ENCODE results near the gene LRRC28. TPM values are rescaled to one million over a fixed set of nuclear protein-coding genes. Genes with fewer than 3 reads are reported as not detected.

LRRC28 gene
- total and polyA plus RNA-seq, 2 of the 4 experiments (the other 2 are of a cell fraction) = 12.7 to 21.1 TPM

DNA sequence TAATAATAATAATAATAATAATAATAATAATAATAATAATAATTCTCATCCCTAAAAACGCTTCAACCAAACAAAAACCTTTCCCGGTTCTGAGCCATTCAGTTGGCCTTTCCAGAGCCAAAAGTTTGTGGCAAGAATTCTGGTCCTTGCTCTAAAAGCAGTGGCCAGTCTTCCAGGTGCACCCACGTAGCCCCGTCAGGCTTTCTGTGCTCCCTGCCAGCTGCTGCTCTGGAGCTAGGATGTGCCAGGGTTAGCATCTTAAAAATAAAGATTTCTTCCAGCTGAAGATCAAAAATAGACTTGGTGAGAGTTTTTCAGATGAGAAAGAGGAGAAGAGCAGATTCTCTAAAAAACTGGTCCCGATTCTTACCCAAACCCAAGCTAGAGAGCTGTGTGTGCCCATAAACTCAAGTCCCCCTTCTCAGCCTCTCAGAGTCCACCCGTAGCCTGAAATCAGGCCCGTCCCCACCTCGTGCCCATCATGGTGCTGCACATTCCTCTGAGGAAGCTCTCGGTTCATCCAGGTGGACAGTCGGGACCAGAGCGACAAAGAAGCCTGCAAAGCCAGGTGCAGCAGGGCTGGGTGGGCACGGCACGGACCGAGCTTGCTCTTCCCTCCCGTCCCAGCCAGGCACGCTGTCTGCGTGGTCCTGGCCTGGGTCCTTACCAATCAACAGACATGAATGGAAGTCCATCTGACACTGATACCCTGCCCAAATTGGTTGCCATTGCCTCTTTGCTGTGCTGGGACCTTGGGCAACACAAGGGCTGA lies 155.6 kb downstream of the LRRC28 start:
- no peak overlapping the region for H2AFZ ChIP-seq (replicated peaks; ENCODE audit: low read length, poor library complexity)
- intact Hi-C loops (cut with micrococcal nuclease) (no loop called here), in situ Hi-C loops (cut with MboI; ENCODE audit: low sequenced_read_pairs) (no loop called here), dilution Hi-C loops (cut with HindIII; ENCODE audit: low sequenced_read_pairs, unreplicated experiment) (no loop called here)
- H4K5ac ChIP-seq (ENCODE audit: low read depth, low read length) = no peak overlapping the region
- H2BK120ac ChIP-seq (ENCODE audit: low read depth, low read length) = no peak overlapping the region
- peak overlapping the region; percentile 77 for H2AK9ac ChIP-seq (replicated peaks; ENCODE audit: low read depth, low read length, poor library complexity)
- 97% methylated on average over 5 of the region's 17 CpGs; no CpG with 5 or more reads in 1 of the 2 experiments for WGBS, 2 experiments (ENCODE audit: extremely low coverage in 2 of 2, insufficient read length in 1 of 2)
- no peak overlapping the region for H3K56ac ChIP-seq (ENCODE audit: extremely low read depth, insufficient read depth, low read length)
- H3K23ac ChIP-seq (ENCODE audit: low read depth, low read length) = no peak overlapping the region
- no peak overlapping the region for H3K4me3 ChIP-seq (ENCODE audit: insufficient read depth, low read depth, low read length)
- H4K91ac ChIP-seq (ENCODE audit: insufficient read depth, low read depth, low read length) = no peak overlapping the region
- H2BK20ac ChIP-seq (ENCODE audit: low read depth, low read length) = no peak overlapping the region
- H3K27me3 ChIP-seq (ENCODE audit: control insufficient read depth, insufficient read depth, low read length) = no peaks in the 10 kb centered on the region
- ATAC-seq (ENCODE audit: low read depth) = no peak
- no peaks in the 10 kb centered on the region for H3K79me1 ChIP-seq (ENCODE audit: low read depth in 1 of 2, low read length in 2 of 2)
- H3K9me3 ChIP-seq (ENCODE audit: control insufficient read depth, insufficient read depth, low read length) = no peaks in the 10 kb centered on the region
- TF ChIP-seq MAZ (IDR thresholded peaks at IDR 0.05; ENCODE audit: borderline replicate concordance, low read depth, low read length) (no peak), RCOR1 (IDR thresholded peaks at IDR 0.05; ENCODE audit: insufficient replicate concordance, low read length) (no peak), SMC3 (IDR thresholded peaks at IDR 0.05; ENCODE audit: low read depth, low read length) (no peak), MAFK (IDR thresholded peaks at IDR 0.05; ENCODE audit: low read depth, low read length) (no peak), NFE2L2 (IDR thresholded peaks at IDR 0.05; ENCODE audit: low read depth, low read length) (no peak), CHD1 (IDR thresholded peaks at IDR 0.05; ENCODE audit: low read depth, low read length) (no peak), MXI1 (IDR thresholded peaks at IDR 0.05; ENCODE audit: borderline replicate concordance, low read depth, low read length) (no peak), POLR2A (IDR thresholded peaks at IDR 0.05; ENCODE audit: low read depth, low read length) (no peak), RAD21 (IDR thresholded peaks at IDR 0.05; ENCODE audit: low read length) (no peak)
- TF ChIP-seq, protein P1, sequence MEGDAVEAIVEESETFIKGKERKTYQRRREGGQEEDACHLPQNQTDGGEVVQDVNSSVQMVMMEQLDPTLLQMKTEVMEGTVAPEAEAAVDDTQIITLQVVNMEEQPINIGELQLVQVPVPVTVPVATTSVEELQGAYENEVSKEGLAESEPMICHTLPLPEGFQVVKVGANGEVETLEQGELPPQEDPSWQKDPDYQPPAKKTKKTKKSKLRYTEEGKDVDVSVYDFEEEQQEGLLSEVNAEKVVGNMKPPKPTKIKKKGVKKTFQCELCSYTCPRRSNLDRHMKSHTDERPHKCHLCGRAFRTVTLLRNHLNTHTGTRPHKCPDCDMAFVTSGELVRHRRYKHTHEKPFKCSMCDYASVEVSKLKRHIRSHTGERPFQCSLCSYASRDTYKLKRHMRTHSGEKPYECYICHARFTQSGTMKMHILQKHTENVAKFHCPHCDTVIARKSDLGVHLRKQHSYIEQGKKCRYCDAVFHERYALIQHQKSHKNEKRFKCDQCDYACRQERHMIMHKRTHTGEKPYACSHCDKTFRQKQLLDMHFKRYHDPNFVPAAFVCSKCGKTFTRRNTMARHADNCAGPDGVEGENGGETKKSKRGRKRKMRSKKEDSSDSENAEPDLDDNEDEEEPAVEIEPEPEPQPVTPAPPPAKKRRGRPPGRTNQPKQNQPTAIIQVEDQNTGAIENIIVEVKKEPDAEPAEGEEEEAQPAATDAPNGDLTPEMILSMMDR (conservative IDR thresholded peaks at IDR 0.05; ENCODE audit: low read depth, low read length) = no peak
- TF ChIP-seq, protein P2, sequence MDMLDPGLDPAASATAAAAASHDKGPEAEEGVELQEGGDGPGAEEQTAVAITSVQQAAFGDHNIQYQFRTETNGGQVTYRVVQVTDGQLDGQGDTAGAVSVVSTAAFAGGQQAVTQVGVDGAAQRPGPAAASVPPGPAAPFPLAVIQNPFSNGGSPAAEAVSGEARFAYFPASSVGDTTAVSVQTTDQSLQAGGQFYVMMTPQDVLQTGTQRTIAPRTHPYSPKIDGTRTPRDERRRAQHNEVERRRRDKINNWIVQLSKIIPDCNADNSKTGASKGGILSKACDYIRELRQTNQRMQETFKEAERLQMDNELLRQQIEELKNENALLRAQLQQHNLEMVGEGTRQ (IDR thresholded peaks at IDR 0.05; ENCODE audit: low read depth, low read length) = no peak
- TF ChIP-seq, protein P3, sequence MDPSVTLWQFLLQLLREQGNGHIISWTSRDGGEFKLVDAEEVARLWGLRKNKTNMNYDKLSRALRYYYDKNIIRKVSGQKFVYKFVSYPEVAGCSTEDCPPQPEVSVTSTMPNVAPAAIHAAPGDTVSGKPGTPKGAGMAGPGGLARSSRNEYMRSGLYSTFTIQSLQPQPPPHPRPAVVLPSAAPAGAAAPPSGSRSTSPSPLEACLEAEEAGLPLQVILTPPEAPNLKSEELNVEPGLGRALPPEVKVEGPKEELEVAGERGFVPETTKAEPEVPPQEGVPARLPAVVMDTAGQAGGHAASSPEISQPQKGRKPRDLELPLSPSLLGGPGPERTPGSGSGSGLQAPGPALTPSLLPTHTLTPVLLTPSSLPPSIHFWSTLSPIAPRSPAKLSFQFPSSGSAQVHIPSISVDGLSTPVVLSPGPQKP (IDR thresholded peaks at IDR 0.05; ENCODE audit: borderline replicate concordance, low read depth, low read length) = no peak
- POLR2A ChIA-PET (ENCODE audit: unreplicated experiment) = no interaction called here
- no peak overlapping the region for H3K18ac ChIP-seq (ENCODE audit: low read depth, low read length)
- no peak overlapping the region for H3K27ac ChIP-seq (ENCODE audit: insufficient read depth, low read length)
- no peak overlapping the region for H2BK5ac ChIP-seq (ENCODE audit: low read depth, low read length, poor library complexity, severe bottlenecking)
- H3K4me2 ChIP-seq (ENCODE audit: low read depth, low read length) = no peak overlapping the region
- no peak overlapping the region for H2BK15ac ChIP-seq (ENCODE audit: low read depth, low read length)
- BruUV-seq (replicated peaks) = no TSS peak
- H3K9me1 ChIP-seq (ENCODE audit: insufficient read depth, low read length) = 0 out of 2 replicates have a peak, but pooled peaks cover 3% of the 10 kb centered on the region
- no peak overlapping the region for H4K8ac ChIP-seq (ENCODE audit: low read depth in 2 of 2, low read length in 2 of 2)
- H3K9ac ChIP-seq (ENCODE audit: low read depth, low read length) = no peak overlapping the region
- peaks cover 10% of the 10 kb centered on the region for H3K4me1 ChIP-seq (ENCODE audit: control insufficient read depth, insufficient read depth, low read length)
- H3K4ac ChIP-seq (ENCODE audit: low read depth, low read length) = no peak overlapping the region
- CTCF ChIA-PET = interaction anchor here (5.0 kb wide), 1 partner anchor 297 kb away, joined by 35 read pairs; no protein-coding TSS in a partner anchor
- no peak for DNase-seq
- H4K20me1 ChIP-seq (ENCODE audit: insufficient read depth, low read length) = no peaks in the 10 kb centered on the region
- no peaks in the 10 kb centered on the region for H3K36me3 ChIP-seq (ENCODE audit: control insufficient read depth, insufficient read depth, low read length)
- no peak overlapping the region for H3K14ac ChIP-seq (replicated peaks; ENCODE audit: low read depth, low read length)
- H2AK5ac ChIP-seq (ENCODE audit: low read depth, low read length) = 0 out of 2 replicates have a peak overlapping the region, but pooled peaks have one; percentile 13
